GM19023 (cell line): ENCODE measurements around the gene MAGI1.

Experiments used
- ATAC-seq: cut with Tn5 transposase; IDR thresholded peaks from one replicate; pipeline ENCODE4 v1.9.1; 2021; ENCODE audit warnings: mild to moderate bottlenecking, moderate library complexity; ENCODE audit not compliant: unreplicated experiment

The MAGI1 gene

DNA sequence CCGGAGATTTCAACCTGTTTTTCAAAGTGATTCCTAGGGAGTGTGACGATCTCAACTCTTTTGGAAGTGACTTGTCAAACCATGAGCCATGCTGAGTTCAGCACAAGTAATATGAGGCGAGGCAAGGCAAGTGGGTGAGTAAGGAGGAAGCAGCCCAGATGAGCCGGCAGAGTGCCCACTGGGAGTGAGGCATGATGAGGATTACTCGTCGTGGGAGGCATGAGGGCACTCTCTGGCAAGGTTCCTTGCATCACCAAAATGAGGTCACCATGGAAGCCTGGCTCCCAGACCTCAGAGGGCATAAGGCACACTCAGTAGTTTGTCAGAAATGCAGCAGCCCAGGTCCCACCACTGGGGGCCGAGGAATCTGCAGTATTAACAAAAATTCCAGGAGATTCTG is 636.1 kb downstream of the MAGI1 start:
- no peak for ATAC-seq

DNA sequence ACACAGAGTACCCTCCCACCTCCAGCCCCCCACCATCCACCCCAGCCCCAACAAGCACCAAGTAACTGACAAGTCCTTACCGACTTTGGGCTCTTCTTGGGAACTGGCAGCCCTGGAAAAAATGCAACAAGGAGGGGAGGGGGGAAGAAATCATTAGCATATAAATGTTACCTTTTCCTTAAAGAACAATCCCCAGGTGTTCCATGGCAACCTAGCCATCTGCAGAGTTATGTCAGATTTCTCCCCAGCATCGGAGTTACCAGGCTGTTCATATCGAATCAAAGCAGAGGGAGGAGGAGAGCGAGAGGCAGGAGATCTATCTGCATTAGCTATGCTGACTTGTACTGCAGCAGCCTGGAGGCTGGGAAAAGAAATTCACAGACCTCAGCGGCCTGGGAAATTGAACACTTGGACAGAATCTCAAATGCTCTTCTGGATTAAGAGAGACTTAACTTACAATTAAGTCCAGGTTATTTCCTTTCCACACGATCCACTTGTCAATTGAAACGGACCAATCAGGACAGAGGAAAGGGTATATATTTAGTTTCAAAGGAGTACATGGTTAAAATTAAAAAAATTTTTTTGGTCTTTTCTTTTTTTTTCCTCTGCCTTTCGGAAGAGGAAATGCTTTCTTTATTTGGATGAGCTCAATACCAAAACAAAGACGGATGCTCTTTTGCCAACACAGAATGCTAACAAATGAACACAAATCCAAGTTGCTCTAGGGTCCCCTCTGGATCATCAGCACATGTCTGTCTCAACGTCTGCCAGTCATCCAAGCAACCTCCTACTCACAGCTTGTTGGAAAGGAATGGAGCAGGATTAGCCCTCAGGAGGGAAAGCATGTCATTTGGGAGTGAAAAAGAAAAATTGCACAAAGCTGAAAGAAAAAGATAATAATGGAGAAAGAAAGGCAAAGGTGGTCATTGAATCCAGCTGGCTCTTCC is 637.1 kb downstream of the MAGI1 start:
- no peak for ATAC-seq

DNA sequence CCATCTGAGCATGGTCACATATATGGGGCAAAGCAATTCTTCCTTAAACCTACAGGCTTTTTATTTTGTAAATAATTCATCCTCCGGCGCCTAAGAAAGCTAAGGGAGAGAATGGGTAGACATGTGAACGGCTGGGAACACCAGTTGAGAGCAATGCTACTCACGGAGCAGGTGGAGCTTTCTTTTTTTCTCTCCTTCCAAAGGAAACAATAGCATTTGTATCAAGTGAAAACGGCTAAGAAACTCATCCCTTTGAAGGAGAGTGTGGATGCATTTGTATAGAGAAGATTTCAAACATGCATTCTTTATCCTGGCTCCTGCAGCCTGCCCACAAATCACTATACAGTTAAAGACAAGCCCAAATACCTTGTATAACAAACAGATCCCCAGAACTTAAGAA is 637.8 kb downstream of the MAGI1 start:
- no peak for ATAC-seq

DNA sequence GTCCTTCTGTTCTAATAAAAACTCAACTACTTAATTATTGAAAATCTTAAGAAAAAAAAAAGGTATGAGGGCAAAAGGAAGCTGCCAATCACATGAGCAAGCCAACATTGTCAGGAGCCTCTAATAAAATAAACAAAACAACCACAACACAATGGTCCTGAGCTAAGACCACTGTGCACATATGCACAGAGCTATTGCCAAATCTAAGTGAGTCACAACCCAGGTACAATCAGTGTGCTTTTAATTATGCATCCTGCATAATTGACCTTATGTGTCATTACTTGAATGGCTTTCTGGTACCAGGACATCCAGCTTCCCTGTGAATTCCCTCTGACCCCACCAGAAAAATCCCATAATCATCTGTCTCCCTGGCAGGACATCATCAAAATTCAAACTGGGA is 639.8 kb downstream of the MAGI1 start:
- ATAC-seq: no peak

DNA sequence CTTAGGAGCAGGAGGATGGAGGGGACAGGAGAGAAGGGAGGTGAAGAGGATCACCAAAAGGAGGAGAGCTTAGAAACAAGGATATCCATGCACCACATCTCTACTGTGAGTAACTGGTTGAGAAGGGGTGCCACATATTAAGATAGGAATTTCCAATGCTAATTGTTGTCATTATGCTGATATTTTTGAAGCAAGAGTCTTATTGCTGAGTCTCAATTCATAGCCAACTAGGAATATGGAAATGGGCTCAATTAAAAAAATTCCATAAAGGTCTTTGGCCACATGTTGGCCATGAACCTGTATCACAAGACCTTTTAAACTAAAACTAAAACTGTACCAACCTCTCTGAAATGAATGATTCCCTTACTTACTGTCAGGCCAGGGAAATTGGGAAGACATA is 642.6 kb downstream of the MAGI1 start:
- ATAC-seq: no peak

DNA sequence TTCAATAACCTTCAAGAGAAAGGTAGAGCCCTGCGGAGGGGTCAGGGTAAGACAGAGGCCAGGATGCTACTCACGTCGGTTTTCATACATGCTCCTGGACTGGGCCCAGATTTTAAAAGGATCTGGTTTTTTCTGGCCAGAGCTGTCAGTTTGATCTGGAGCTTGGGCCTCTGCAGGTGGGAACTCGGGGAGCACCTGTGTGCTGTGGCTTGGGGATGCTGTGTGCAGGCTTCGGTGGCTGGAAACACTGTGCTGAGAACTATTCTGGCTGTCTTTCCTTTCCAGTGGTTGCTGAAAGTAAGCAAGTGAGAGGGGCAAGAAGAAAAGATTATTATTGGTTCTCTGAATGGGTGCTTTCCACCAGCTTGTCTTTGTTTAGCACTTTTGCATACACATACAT is 647.6 kb downstream of the MAGI1 start:
- ATAC-seq: no peak

DNA sequence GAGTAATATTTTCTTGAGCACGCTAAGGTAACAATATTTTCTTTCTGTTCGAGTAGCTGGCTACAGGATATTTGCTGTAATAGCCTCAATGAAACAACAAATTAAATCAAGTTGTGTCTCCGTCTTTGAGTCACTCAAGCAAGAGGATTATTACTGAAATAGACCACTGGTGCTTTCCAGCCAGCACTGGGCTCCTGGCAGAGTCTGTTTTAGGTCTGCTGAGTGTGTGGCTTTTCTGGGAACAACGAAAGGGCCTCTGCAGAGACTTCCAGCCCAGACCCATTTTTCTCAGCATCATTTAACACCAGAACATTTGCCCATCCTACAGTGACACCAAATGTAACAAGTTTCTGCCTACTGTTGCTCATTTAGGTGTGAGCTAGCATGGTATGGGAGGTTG is 652.9 kb downstream of the MAGI1 start:
- ATAC-seq: no peak

DNA sequence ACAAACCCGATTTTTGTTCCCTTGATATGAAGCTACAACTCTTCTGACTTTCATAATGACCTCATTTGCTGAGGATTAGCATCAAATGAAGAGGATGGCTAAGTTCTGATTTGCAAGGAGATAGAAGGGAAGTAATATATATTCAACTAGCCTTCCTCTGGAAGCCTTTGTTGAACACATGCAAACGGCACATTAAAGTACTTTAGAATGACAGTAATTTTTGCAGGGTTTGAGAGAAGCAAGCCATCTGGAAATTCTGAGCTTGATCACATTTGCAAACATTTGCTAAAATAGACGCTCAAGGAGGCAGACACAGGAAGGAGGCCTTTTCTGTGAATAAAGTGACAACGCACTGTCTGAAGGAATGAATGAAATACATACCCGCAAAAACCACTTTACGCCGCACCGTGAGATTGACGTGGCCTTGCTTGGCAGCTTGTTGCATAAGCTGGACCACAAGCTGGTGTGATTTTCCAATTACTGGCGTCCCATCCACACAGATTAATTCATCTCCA is 657.2 kb downstream of the MAGI1 start:
- no peak for ATAC-seq

DNA sequence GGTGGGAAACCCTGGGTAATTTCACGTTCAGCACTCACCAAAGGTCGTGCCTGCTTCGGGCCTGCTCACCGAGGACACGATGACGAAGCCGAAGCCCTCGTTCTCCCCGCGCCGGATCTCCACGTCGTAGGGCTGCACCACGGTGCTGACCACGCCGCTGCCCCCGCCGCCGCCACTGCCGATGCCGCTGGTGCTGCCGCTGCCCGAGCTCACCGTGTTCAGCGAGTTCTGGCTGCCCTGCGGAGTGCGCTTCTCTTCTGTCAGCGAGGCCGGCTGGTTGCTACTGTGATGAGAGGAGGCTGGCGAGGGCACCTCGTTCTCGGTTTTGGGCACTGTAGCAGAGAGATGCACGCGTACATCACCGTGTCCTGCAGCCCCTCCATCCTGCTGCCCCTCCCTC is 659.5 kb downstream of the MAGI1 start:
- no peak for ATAC-seq

DNA sequence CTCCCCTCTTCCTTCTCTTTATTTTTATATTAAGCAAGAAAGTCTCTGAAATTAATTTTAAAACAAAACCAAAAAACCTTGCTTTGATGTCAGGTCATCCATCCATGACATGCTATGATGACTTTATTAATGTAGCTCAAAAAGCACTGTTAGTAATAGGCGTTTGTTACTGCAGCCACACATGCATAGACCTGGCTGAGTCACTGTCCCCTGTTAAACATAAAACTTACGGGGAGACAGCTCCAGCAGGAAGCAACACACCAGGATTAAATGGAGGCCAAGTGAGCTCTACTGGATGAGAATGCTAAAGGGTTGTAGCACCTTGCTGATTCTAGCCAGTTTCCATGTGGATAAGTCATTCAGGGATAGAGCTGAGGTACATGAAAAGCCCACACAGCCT is 661.1 kb downstream of the MAGI1 start:
- ATAC-seq: no peak

DNA sequence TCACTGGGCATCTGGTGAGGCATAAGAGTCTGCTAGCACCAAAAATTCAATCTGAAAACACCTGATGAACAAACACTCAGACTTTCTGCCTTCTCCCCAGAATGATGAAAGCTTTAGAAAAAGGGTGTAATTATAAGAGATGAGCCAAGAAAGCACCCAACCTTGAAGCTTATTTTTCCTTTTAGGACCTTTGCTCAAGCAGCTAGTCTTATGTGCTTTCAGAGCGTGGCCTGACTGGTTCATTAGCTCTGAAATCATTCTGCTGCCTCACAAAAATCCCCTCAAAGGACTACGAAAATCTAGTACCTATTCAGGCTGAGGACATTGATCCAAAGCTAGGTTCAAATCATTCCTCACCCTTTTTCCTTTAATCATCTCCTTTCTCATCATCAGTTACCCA is 662.3 kb downstream of the MAGI1 start:
- ATAC-seq: no peak

DNA sequence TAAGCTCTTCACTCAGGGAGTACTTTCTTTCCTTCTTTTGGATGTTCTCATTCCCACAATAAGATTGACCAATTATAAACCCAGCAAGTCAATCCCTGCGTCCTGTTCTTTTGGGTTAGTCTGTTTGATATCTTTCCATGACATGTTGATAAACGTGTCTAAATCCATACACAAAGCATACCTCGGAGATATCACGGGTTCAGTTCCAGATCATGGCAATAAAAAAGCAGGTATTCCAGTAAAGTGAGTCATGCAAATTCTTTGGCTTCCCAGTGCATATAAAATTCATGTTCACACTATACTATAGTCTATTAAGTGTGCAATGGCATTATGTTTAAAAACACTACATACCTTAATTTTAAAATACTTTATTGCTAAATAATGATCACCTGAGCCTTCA is 667.7 kb downstream of the MAGI1 start:
- ATAC-seq: no peak

DNA sequence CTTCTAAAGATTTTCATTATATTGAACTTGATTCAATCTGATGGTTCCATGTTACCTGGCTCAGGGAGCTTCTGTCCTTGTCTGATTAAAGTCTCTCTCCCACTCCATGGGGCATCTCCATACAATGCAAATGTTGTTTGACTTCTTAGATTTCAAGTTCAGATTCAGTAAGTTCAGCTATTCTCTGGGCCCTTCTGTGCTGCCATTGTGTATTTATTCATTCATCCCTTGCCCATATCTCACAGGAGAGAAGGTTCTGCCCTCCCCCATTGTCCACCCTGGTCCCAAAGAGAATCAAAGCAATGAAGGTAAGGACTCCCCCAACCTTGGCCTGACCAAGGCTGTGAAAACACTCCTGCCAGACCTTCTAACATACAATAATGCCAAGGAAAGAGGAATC is 669.9 kb downstream of the MAGI1 start:
- no peak for ATAC-seq

DNA sequence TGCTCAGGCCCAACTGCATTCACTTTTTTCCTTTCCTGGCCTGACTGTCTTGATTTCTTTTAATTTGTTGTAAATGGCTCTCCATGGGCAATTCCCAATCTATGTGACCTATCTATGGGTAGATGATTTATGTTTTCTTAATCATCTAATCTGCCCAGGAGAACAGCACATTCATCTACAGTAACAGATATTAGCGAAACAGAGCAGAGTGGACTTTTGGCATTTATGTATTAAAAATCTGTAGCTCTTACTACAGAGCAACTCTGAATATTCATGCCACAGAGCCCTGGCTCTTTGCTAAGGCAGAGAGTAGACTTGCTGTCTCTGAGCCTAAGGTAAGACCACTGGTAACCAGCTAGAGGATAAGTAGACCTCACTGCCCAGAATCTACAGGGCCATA is 676.0 kb downstream of the MAGI1 start:
- no peak for ATAC-seq

DNA sequence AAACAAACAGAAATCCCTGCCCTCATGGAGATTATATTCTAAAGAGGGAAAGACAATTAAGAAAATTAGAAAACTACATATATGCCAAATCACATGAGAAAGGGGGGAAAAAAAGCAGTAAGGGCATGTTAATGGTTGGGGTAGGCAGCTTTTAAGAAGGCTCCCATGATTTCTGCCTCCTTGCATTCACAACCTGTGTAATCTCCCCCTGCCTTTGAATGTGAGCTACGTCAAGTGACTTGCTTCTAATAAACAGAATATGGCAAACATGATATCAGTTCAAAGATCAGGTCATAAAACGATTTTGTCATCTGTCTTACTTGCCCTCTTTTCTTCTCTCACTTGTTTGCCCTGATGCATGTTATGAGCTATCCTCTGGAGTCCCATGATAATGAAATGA is 677.3 kb downstream of the MAGI1 start:
- ATAC-seq: no peak

DNA sequence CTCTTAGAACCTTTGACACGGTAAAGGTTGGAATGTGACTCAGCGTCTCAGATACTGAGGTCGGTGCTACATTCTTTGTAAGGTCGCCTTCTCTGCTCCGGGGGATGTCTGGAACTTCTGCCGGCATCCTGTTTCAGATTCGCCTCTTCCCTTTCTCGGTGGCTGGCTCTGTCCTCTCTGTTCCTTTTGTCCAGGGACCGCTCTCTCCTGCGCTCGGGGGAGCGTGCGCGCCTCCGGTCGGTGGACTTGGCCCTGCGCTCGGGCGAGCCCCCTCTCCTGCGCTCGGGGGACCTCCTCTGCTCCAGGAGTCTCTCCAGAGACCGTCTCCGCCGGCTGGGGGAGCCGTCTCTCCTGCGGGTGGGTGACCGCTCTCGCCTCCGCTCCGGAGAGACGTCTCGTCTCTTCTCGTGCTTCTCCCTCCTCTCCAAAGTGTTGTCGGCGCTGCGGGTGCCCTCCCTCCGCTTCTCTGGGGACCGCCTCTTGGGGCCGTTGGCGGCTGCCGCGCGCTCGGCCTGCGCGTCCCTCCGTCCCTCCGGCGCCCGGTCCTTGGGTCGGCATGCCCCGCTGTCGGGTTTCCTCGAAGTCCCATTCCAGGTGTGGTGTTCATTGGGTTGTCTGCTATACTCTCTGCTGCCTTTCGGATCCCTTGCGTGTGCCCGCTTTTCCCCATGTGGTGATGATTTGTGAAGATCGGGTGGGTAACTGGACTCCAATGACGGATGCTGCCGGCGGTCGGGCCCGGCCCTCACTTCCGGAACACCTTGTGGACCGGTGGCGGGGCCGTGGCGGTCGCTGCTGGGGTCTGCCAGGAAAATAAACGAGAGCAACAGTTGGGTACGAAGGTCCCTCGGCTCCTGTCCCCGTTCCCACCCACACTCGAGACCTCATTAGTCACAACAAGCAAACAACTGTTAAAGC is 682.1 kb downstream of the MAGI1 start:
- ATAC-seq: no peak

DNA sequence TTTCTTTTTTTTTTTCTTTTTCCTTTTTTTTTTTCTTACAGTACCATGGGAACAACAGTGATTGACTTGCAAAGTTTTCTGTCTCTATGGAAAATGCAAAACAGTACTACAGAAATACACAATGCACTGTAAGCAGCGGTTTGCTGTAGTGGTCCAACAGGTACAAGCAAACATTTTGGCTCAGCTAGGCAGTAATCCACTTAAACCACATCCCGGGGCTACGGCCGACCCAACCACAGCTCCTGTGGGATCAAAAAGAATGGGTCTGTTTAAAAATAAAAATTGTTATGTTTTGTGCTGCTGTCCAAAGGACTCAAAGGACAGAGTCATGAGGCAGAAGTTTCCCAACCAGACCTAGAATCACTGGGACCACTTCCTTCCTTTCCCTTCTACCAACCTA is 683.8 kb downstream of the MAGI1 start:
- ATAC-seq: no peak

DNA sequence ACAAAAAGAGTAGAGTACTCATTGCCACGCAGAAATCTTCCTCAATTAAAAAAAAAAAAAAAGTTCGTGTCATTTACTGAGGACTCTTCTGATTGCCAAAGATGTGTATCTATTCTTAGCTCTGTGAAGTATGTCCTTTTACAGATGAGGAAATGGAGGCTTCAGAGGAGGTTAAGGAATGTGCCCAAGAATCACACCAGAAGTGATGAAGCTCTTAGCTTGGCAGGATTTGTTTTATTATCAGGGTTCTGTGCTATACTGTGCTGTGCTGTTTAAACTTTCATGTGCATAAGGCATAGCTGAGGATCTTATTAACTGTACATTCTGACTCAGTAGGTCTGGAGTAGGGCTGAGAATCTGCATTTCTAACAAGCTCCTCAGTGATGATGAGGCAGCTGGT is 685.8 kb downstream of the MAGI1 start:
- no peak for ATAC-seq

DNA sequence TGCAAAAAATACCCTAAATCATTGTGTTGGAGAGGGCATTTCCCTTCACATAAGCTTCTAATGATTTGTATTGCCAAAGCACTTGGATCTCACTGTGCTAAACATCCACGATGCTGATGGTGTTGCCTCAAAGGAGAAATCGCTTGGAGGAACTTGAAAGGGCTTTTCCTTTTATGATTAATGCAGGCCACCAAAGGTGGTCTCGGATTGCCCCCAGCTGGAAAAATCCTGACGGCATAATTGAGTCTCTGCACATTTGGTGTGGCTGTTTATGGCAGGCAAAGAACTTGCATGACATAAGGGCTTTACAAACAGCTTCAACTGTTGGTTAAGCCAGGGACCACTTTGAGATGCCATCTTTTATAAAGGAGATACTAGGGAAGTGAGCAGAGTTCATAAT is 687.0 kb downstream of the MAGI1 start:
- no peak for ATAC-seq

DNA sequence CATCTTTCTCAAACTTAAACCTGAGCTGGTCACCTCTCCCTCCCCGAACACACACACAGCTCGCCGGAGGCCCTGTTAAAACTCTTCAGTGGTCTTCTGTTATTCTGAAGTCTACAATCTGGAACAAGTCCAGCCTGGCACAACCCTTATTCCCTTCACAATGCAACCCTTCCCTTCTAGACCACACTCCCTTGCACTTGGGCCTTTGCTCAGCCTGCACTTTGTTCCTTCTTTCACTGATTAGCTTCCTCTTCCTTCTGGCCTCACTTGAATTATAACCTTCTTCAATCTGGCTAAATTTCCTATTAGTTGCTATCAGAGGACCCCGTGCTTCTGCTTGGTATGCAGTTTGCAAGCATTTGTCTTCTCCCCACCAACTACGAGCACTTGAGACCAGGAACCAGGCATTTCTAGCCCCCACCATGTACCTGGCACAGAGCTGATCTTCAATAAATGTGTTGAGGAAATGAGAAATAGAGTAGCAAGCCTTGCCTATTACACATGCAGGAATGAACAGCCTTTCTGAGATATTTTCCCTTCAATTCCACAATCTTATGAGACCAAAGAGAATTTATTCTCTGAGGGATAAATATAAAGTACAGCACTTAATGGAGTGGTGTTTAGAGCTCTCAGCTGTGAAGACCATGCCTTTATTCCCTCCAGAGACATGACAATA is 687.8 kb downstream of the MAGI1 start:
- no peak for ATAC-seq

DNA sequence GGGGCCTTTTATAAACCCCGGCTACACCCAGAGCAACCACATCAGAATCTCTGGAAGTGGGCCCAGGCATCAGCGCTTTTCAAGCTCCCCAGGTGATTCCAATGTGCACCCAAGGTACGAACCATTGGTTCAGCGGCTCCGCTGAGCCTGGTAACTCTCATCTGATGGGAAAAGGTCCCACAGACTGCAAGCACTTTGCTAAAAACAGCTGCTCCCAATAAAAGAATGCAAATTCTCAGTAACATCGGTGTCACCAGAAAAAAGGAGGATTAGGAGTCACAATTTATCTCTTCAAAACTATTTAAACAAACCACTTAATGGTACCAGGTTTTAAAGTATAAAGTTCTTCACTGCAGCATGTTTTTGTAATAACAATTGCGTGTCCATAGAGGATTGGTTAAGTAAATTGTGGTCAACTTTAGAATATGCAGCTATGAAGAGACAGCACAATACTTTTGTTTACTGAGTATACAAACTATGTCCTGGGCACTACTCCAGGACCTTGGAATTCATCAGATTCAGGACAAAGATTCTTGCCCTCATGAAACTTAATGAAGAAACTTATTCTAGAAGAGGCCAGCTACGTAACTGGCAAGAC is 690.2 kb downstream of the MAGI1 start:
- ATAC-seq: no peak
